Epidermal melanocyte (primary cell): Measurements from ENCODE around the gene PTGS2.
A peak's percentile ranks its signal among the peaks of the same experiment; 100 is the strongest.

Source experiments
- DNase-seq: peaks from one replicate; pipeline ENCODE4 v3.0.0; 2011; ENCODE audit warnings: low spot score; ENCODE audit not compliant: insufficient read length

The PTGS2 gene

DNA sequence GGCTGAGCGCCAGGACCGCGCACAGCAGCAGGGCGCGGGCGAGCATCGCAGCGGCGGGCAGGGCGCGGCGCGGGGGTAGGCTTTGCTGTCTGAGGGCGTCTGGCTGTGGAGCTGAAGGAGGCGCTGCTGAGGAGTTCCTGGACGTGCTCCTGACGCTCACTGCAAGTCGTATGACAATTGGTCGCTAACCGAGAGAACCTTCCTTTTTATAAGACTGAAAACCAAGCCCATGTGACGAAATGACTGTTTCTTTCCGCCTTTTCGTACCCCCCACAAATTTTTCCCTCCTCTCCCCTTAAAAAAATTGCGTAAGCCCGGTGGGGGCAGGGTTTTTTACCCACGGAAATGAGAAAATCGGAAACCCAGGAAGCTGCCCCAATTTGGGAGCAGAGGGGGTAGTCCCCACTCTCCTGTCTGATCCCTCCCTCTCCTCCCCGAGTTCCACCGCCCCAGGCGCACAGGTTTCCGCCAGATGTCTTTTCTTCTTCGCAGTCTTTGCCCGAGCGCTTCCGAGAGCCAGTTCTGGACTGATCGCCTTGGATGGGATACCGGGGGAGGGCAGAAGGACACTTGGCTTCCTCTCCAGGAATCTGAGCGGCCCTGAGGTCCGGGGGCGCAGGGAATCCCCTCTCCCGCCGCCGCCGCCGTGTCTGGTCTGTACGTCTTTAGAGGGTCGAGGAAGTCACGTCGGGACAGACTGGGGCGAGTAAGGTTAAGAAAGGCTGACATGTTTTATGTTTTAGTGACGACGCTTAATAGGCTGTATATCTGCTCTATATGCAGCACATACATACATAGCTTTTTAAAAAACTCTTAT, at the start of gene PTGS2:
PTGS2 (minus strand) TSS at position 179 of the 817 bp plus-strand sequence; CDS start at position 46, 133 bp downstream.
- peak; percentile 60 for DNase-seq

- peak; percentile 31 for DNase-seq
These were observed 42.6 kb upstream of the PTGS2 start for GRCh38 chr1:186722711-186723309.

DNA sequence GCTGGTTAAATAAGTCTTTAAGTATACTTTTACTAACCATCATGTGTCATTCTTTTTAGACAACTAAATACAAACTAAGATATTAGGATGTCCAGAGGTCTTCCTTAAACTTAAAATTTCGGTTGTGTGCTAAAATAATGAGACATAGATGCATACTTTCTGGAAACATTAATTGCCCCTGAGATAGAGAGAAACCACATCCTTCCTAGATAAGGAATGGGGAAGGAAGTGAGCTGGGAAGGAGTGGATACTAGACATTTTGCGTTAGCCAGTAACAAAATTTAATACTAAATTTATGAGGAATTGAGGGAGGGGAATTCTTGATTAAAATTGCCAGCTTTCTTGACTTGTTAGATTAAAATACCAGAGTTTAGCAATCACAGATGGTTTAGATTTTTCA, 37.1 kb upstream of the PTGS2 start:
- no peak for DNase-seq

DNA sequence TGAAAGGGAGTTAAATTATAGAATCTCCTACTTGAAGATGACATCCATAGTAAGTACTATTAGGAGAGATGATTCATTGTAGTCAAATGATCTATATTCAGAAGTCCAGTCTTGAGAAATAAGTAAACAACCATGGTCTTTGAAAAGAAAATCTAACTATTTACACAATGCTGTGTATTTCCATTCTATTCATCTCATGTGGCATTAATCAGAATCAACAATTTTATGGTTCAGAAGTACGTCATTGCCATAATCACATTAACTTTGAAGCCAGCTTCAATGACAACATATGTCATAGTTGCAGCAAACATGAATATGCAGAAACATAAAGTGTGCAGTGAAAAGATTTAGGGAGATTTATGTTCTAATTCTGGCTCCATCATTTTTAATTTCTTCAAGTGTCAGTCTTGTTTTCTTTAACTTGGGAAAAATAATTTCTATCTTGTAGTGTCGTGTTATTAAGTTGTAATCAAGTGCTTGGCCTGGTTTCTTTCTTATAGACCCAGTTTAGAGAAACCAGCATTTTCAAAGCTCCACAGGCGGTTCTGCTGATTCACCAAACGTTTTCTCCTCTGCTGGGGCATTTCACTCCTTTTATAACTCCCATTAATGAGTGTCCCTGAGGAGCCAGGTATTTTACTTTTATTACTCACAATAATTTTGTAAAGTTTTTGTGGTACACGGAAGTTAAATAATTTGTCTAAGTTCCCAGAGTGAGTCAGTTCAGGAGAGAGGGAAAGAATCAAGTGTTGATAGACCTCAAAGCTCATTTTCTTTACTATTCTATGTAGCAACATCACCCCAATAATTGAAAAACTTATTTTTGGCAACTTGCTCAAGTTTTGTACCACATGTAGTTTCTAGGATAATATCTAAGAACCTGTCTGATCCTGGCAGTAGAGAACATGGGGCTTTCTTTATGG, 35.9 kb upstream of the PTGS2 start:
- no peak for DNase-seq

GRCh38 chr1:186710696-186711095, 30.5 kb upstream of the PTGS2 start:
- no peak for DNase-seq

GRCh38 chr1:186708694-186709097, 28.5 kb upstream of the PTGS2 start:
- DNase-seq: no peak

GRCh38 chr1:186703209-186703766, 23.1 kb upstream of the PTGS2 start:
- DNase-seq: no peak

DNA sequence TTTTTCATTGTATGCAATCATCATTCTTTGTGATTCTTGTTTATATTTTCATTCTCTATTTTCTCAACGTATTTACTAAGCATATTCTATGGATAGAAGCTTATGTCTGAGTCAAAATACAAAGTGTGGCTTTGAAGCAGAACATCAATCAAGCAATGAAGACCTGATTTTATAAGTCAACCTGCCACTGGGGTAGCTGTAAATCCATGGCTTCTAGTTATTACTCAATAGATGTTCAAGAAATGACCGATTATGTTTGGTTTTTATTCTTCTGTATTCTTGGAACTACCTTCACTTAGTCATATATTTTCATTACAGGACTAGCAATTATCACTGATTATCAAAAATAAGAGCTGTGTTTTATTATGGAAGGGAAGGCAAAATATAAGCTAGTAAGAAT, 20.5 kb upstream of the PTGS2 start:
- no peak for DNase-seq

- DNase-seq: no peak
These were observed 19.3 kb upstream of the PTGS2 start for GRCh38 chr1:186699519-186699918.

- DNase-seq: no peak
These were observed 9.7 kb upstream of the PTGS2 start for GRCh38 chr1:186689907-186690306.

DNA sequence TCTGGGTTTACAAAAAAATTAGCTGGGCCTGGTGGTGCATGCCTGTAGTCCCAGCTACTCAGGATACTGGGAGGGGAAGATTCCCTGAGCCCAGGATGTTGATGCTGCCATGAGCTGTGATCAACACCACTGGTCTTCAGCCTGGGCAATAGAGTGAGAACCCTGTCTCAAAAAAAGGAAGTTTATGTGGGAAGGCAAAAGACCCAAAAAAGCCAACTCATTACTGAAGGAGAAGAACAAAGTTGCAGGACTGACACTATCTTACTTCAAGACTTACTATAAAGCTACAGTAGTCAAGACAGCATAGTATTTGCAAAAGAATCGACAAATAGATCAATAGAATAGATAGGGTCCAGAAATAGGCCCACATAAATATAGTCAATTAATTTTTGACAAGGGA, 9.2 kb upstream of the PTGS2 start:
- no peak for DNase-seq

DNA sequence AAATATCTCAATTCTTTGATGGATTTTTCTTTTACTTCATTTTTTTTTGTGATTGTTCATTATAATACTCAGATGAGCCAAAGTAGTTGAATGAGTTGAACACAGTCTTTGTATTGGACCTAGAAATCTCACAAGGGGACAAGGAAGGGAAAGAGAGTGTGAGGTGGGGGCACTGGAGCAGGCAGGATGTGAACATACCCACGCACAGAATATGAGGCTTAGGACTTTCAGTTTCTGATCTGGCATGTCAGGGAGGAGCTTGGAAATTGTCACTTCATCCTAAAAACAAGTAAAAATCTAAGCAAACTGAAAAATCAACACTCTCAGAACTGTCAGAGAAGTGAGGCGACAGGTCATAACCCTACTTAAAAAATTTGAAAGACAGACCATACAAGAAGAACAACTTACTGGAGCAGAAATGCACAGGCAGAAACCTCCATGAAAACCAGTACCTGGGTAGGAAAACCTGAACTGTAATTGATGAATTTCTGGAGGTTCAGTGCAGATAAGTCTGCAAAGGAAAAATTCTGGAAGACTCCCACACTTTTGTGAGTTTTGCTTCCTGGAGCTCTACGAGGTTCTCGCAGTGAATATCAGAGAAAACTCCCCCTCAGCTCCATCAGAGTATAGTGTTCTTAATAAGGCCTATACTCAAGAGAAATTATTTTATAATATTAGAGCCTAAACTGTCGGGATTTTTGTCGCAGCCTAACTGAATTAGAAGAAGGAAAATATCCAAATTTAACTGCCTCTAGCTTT, 3.6 kb upstream of the PTGS2 start:
- DNase-seq: no peak

GRCh38 chr1:186682736-186683135, 2.5 kb upstream of the PTGS2 start:
- no peak for DNase-seq

GRCh38 chr1:186681801-186682200, 1.6 kb upstream of the PTGS2 start:
- no peak for DNase-seq

DNA sequence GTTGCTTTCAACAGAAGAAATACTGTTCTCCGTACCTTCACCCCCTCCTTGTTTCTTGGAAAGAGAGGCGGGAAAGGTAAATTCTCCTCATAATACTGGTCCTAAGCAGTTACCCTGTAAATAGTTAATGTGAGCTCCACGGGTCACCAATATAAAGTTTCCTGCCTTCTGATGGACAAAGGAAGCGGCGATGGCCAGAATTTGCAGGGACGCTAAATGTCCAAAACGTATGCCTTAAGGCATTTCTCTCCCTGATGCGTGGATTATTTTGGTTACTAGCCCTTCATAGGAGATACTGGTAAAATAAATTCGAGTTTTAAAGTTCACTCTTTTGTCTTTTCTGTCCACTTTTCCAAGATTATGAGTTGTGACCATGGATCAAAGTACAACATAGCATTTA, 898 bp upstream of the PTGS2 start:
- DNase-seq: no peak

- DNase-seq: no peak
These were observed 339 bp downstream of the PTGS2 start for GRCh38 chr1:186679924-186680244.

DNA sequence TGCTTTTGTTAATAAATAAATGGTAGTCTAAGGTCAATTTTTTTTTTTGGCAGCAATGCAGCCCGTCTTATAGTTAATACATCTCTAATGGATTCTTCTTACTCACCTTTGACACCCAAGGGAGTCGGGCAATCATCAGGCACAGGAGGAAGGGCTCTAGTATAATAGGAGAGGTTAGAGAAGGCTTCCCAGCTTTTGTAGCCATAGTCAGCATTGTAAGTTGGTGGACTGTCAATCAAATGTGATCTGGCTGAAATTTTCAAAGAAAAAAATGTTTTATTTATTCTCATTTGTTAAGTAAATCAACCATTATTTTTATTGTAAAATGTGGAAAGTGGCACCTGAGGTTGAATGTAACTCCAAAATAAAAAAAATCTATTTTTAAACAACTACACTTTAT, 2.1 kb downstream of the PTGS2 start:
- DNase-seq: no peak

DNA sequence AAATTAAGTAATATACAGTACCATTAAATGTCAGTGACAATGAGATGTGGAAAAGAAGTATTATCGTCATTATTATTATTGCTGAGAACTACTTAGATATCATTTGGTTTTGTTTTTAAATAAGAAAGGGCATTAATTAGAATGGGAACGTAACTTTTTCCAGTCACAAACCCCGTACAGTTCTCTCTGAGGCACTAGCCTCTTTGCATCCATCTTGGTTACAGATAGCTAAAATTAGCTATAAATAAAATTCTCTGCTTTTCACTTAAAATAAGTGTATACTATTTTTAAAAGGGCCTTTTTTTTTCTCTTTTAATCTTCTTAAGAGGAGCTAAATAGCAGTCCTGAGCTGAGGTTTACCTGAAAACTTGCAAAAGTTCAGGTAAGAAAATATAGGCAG, 7.6 kb downstream of the PTGS2 start:
- DNase-seq: no peak

- no peak for DNase-seq
These were observed 8.1 kb downstream of the PTGS2 start for GRCh38 chr1:186672131-186672530.

DNA sequence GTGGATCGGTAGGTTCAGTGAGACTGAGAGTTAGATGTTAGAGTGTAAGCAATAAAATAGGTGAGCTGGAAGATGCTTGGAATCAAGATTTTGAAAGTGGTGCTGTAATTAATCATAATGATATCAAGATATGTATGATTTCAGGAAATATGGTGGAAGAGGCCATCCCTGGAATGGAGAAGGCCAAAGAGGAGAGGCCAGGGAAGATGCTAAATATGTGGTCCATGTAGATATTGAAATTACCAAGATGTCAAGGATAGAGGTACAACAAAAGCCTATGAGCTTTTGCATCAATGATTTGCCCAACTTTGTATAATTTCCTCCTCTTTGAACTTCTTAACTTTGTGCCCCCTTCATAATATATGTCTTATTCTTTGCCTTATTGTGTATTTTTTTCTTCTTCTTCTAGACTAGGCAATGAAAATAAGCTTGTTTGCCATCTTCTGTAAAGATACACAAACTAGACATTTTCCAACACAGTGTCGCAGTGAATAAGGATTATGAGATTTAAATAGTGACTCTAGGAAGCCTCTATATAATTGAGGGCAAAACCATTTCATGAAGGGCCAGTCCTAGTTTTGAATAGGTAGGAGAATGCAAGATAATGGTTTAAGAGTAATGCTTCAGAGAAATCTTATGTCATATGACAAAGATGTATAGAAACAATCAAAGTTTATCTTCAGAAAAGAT, 8.9 kb downstream of the PTGS2 start:
- no peak for DNase-seq
